NCI-H82 treated with DMSO at 0.1 percent for 48 hours (cell line): ENCODE measurements around the gene SBSN.

ENCODE experiments used
- DNase-seq: peaks from one replicate; lab custom pipeline; 2025; ENCODE audit not compliant: unreplicated experiment; lab: John Stamatoyannopoulos, UW

The SBSN gene

GRCh38 chr19:35533822-35534392 lies 5.8 kb upstream of the SBSN start:
- no peak for DNase-seq

GRCh38 chr19:35533201-35533821 lies 5.2 kb upstream of the SBSN start, which contains the start of gene GAPDHS:
GAPDHS (plus strand) TSS chr19:35533456; CDS start chr19:35533528, 72 bp downstream.
- no peak for DNase-seq

- no peak for DNase-seq
These were observed 3.2 kb upstream of the SBSN start for GRCh38 chr19:35531291-35531690.

GRCh38 chr19:35529241-35530218 lies 1.4 kb upstream of the SBSN start:
- DNase-seq: no peak

GRCh38 chr19:35525873-35526272 lies 2.2 kb downstream of the SBSN start:
- no peak for DNase-seq

- DNase-seq: no peak
These were observed 3.8 kb downstream of the SBSN start for GRCh38 chr19:35524181-35524837.

- no peak for DNase-seq
These were observed 5.3 kb downstream of the SBSN start for GRCh38 chr19:35522745-35523327.

DNA sequence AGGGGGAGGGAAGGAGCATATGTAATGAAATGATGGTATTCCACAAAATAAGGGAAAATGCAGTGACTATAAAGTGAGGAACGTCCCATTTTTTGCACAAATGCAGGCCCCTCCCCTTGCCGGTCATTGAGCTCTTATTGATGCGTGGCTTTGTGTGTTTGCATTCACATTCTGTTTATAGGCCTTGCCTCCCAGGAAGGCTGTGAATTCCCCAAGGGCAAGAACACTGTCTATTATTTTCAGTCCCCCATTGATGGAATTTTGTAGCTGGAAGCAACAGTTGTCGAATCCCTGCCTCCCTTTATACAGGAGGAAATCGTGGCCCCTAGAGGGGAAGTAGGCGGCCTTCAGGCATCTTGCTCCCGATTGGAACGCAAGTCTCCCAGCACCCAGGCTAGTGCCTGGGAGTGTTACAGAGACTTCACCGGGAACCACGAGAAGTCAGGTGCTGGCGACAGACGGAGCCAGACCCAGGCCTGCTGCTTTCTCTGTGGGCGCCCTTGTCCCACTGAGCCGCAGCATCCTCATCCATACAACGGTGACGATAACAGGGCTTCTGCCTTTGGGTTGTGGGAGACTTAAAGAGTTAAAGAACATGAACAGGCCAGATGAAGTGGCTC lies 6.9 kb downstream of the SBSN start:
- DNase-seq: no peak

DNA sequence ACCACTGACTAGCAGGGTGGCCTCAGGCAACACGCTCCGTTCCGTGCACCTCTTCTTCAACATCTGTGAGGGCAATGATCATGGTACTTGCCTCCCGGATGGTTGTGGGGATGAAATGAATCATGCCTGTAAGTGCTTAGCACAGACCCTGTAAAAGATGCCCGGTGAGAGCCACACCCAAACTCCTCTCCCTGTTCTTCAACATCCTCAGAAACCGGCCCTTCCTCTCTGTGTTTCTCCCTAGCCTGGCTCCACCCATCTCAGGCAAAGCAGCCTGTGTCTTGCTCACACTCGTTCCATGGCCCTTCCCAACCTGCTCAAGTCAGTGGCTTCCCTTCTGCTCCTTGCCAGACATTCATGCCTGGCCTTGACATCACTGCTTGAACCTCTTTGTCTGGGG lies 8.8 kb downstream of the SBSN start:
- no peak for DNase-seq

DNA sequence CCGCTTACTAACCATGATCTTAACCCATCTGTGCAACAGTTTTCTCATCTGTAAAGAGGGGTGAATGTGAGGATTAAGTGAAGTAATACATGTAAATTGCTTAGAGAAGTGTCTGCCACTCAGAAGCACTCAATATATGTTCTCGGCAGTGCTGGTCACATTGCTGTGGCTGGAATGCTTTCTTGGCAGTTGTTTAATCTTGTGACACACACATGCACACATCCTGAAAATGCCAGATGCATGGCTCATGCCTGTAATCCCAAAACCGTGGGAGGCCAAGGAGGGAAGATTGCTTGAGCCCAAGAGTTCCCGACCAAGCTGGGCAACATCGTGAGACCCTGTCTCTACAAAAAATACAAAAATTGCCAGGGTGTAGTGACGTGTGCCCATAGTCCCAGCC lies 9.8 kb downstream of the SBSN start:
- DNase-seq: no peak

GRCh38 chr19:35517342-35517741 lies 10.8 kb downstream of the SBSN start:
- no peak for DNase-seq

- DNase-seq: no peak
These were observed 11.8 kb downstream of the SBSN start for GRCh38 chr19:35516310-35516709.

DNA sequence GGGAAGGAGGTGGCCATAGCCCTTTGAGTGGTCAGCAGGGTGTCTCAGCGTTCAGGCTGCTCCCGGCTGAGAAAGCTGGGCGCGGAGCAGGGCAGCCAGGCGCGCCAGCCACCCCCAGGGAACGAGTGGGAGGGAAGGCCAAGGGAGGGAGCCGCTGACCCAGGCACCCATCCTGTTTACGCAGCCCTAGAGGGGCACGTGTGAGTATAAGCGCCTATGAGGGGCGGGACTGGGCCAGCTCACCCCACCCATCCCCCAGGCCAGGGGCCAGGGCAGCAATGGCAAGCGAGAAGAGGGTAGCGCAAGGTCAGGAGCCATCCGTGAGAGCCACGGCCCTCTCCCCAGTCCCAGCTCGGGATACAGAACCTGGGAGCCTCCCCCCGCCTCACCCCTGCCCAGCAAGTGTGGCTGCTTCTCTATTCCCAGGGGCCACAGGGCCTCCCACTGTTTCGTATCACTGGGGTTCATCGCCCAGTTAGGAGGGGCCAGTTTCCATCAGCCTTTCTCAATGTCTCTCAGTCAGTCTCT lies 13.8 kb downstream of the SBSN start:
- no peak for DNase-seq

- DNase-seq: no peak
These were observed 14.4 kb downstream of the SBSN start, which contains the start of gene DMKN for GRCh38 chr19:35513628-35514281. DMKN (minus strand) TSS chr19:35513649; CDS start chr19:35513475, 174 bp downstream.

GRCh38 chr19:35512831-35513627 lies 15.1 kb downstream of the SBSN start:
- DNase-seq: no peak

DNA sequence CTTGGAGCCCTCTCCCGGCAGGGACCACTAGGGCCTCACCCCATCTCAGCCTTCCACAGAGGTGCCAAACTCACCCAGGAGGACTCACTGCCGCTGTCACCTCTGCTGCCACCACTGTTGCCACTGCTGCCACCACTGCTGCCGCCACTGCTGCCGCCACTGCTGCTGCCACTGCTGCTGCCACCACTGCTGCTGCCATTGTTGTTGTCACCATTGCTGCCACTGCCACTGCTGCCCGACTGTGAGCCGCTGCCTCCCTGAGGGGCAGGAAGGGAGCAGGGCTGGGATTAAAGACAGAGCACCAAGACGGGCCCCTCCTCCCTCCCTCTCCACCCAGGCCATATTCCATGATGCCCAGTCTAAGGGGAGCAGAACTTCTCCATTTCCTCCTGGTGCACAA lies 16.8 kb downstream of the SBSN start:
- DNase-seq: no peak

DNA sequence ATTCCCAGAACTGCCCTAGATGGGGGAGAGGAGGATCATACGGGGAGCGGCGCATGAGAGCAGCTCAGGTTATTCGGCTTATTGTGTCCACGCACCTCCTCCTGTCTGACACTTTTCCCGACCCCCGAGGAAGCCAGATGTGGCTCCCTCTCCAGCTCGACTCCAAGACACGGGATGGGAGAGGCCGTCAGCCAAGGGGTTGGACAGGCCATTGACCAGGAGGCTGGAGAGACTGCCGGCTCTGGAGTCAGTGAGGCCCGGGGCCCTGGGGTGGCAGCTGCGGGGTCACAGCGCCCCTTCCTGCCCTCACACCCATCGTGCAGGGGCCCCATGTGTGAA lies 17.5 kb downstream of the SBSN start:
- no peak for DNase-seq

GRCh38 chr19:35509861-35510625 lies 18.1 kb downstream of the SBSN start:
- DNase-seq: no peak
